Tibial nerve (tissue), 4 donors: ENCODE measurements around the gene CD180.

Experiments used
- CTCF ChIP-seq, 5 experiments: fragments of 200-600 bp in 3 of 5; fragments of 450-650 bp in 2 of 5; sonication (generic) in 3 of 5; IDR thresholded peaks; one replicate each; pipeline ENCODE4 v1.5.1; 2016 to 2019; ENCODE audit warnings: antibody characterized with exemption in 5 of 5, mild to moderate bottlenecking in 3 of 5, moderate library complexity in 2 of 5
- EP300 ChIP-seq, 2 donors: sonication (generic); formaldehyde crosslinking; IDR thresholded peaks; one replicate each; pipeline ENCODE4 v1.6.1; 2017; ENCODE audit warnings: antibody characterized with exemption in 2 of 2, mild to moderate bottlenecking in 1 of 2
- POLR2A ChIP-seq, 2 donors: fragments of 450-650 bp; IDR thresholded peaks; one replicate each; pipeline ENCODE4 v1.6.1; 2017; ENCODE audit warnings: antibody characterized with exemption in 2 of 2, mild to moderate bottlenecking in 2 of 2, moderate library complexity in 2 of 2

GRCh38 chr5:67153292-67153691 is 43.3 kb downstream of the CD180 start:
- no peak for TF ChIP-seq POLR2A (IDR thresholded peaks at IDR 0.05)
- TF ChIP-seq CTCF (IDR thresholded peaks at IDR 0.05) = no peak
- TF ChIP-seq EP300 (IDR thresholded peaks at IDR 0.05) = no peak
